ENCODE results near the gene GAS6. TPM values are rescaled to one million over a fixed set of nuclear protein-coding genes. Genes with fewer than 3 reads are reported as not detected.

Gene GAS6
- total RNA-seq, 1 donor from 2014 or later, result 14.8 TPM

DNA sequence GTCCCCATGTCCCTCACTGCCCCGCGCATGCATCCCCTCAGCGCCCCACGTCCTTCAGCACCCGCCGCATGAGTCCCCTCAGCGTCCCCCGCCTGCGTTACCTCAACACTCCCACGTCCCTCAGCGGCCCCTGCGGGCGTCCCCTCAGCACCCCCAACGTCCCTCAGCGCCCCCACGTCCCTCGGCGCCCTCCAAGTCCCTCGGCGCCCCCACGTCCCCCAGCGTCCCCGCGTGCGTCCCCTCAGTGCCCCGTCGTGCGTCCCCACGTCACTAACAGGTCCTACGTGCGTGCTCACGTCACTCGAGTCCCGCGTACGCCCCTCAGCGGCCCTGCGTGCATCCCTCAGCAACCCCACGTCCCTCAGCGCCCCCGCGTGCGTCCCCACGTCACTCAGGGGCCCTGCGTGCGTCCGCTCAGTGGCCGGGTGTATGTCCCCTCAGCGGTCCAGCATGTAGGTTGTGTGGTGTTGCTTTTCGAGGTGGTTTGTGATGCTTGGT, 19.5 kb upstream of the GAS6 start:
- peaks cover 13% of the 10 kb centered on the region for H3K4me1 Mint-ChIP-seq (ENCODE audit: unreplicated experiment)
- H3K9me3 Mint-ChIP-seq (ENCODE audit: unreplicated experiment), result no peaks in the 10 kb centered on the region
- DNase-seq (ENCODE audit: extremely low spot score, unreplicated experiment), result peak; percentile 80
- H3K27ac Mint-ChIP-seq (ENCODE audit: unreplicated experiment), result no peak overlapping the region
- H3K4me3 Mint-ChIP-seq (ENCODE audit: unreplicated experiment), result no peak overlapping the region
- peaks cover 7% of the 10 kb centered on the region for H3K27me3 Mint-ChIP-seq (ENCODE audit: unreplicated experiment)
- no peaks in the 10 kb centered on the region for H3K36me3 Mint-ChIP-seq (ENCODE audit: unreplicated experiment)
- TF ChIP-seq, protein P1, sequence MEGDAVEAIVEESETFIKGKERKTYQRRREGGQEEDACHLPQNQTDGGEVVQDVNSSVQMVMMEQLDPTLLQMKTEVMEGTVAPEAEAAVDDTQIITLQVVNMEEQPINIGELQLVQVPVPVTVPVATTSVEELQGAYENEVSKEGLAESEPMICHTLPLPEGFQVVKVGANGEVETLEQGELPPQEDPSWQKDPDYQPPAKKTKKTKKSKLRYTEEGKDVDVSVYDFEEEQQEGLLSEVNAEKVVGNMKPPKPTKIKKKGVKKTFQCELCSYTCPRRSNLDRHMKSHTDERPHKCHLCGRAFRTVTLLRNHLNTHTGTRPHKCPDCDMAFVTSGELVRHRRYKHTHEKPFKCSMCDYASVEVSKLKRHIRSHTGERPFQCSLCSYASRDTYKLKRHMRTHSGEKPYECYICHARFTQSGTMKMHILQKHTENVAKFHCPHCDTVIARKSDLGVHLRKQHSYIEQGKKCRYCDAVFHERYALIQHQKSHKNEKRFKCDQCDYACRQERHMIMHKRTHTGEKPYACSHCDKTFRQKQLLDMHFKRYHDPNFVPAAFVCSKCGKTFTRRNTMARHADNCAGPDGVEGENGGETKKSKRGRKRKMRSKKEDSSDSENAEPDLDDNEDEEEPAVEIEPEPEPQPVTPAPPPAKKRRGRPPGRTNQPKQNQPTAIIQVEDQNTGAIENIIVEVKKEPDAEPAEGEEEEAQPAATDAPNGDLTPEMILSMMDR (IDR thresholded peaks at IDR 0.05), result no peak

DNA sequence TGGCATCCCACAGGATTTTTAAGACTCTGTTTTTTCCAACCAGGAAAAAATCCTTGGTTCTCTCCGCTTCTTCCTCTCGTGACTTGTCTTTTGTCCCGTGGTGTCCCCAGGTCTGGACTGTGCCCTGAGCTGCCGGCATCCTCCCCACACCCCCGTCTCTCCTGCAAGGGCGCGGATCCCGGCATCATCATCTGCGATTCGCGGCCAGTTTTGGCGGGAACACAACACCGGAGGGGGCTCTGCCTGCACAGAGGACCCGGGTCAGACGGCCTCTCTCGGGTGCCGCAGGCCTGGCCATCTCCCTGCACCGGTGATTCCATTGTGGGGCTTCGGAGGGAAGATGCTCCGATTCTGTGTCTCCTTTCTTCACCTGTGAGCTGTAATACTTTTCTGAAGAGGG, 18.8 kb upstream of the GAS6 start:
- Mint-ChIP-seq H3K9me3 (ENCODE audit: unreplicated experiment) (no peaks in the 10 kb centered on the region), H3K4me3 (ENCODE audit: unreplicated experiment) (no peak overlapping the region), H3K27me3 (ENCODE audit: unreplicated experiment) (peaks cover 7% of the 10 kb centered on the region), H3K27ac (ENCODE audit: unreplicated experiment) (no peak overlapping the region), H3K4me1 (ENCODE audit: unreplicated experiment) (peaks cover 13% of the 10 kb centered on the region), H3K36me3 (ENCODE audit: unreplicated experiment) (no peaks in the 10 kb centered on the region)
- peak; percentile 78 for DNase-seq (ENCODE audit: extremely low spot score, unreplicated experiment)
- TF ChIP-seq, protein P1 (IDR thresholded peaks at IDR 0.05), result no peak

DNA sequence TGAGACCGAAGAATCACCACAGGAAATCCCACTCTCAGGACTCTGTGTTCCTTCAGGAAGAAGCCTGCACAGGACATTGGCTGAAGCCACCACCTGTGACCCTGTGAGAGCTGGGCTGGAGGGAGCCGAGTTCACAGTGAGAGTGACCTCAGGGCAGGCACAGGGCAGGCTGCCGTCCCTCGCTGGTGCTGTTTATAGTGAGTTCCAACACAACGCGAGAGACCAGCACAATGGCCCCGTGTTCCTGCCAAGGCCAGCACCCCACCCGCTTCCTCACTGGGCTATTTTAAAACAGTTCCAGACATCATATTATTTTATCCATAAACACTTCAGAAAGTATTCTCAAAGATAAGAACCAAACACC, 18.4 kb upstream of the GAS6 start:
- no peak overlapping the region for H3K27ac Mint-ChIP-seq (ENCODE audit: unreplicated experiment)

DNA sequence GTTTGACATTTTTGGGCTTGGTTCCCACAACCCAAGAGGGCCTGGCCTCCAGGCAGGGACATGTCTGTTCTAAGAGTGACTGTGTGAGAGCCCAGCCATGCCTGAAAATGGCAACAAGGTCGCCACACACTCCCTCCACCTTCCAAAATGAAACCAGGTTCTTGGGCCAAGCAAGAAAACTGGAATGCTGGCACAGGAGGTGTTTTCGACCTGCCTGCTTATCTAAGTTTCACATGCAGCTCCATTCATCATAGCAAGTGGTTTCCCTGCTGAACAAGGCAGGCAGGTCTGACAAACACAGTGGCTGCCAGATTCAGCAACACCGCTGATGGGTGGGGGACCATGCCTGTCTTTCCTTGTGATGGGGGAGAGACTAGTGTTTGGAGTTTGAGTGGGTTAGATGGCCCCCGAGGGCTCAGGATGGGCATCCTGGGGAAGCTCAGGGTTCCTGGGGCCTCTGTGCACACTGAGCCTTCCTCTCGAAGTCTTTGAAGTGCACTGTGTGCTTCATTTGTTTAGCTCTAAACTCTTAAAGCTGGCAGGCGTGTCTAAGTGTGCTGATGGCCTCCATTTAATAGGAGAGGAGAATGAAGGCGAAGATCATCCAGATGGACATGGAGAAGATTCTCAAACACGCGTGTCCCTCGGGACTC, 17.9 kb upstream of the GAS6 start:
- TF ChIP-seq, protein P1 (IDR thresholded peaks at IDR 0.05), result no peak
- Mint-ChIP-seq H3K27me3 (ENCODE audit: unreplicated experiment) (peaks cover 7% of the 10 kb centered on the region), H3K4me3 (ENCODE audit: unreplicated experiment) (no peak overlapping the region), H3K27ac (ENCODE audit: unreplicated experiment) (no peak overlapping the region), H3K9me3 (ENCODE audit: unreplicated experiment) (no peaks in the 10 kb centered on the region), H3K4me1 (ENCODE audit: unreplicated experiment) (peaks cover 13% of the 10 kb centered on the region), H3K36me3 (ENCODE audit: unreplicated experiment) (no peaks in the 10 kb centered on the region)
- DNase-seq (ENCODE audit: extremely low spot score, unreplicated experiment), result peak; percentile 63

More for the DNA sequence above, 18.4 kb upstream of the GAS6 start:
- Mint-ChIP-seq H3K4me1 (ENCODE audit: unreplicated experiment) (peaks cover 13% of the 10 kb centered on the region), H3K4me3 (ENCODE audit: unreplicated experiment) (no peak overlapping the region), H3K36me3 (ENCODE audit: unreplicated experiment) (no peaks in the 10 kb centered on the region), H3K9me3 (ENCODE audit: unreplicated experiment) (no peaks in the 10 kb centered on the region), H3K27me3 (ENCODE audit: unreplicated experiment) (peaks cover 7% of the 10 kb centered on the region)
- TF ChIP-seq, protein P1 (IDR thresholded peaks at IDR 0.05), result no peak
- peak; percentile 75 for DNase-seq (ENCODE audit: extremely low spot score, unreplicated experiment)

DNA sequence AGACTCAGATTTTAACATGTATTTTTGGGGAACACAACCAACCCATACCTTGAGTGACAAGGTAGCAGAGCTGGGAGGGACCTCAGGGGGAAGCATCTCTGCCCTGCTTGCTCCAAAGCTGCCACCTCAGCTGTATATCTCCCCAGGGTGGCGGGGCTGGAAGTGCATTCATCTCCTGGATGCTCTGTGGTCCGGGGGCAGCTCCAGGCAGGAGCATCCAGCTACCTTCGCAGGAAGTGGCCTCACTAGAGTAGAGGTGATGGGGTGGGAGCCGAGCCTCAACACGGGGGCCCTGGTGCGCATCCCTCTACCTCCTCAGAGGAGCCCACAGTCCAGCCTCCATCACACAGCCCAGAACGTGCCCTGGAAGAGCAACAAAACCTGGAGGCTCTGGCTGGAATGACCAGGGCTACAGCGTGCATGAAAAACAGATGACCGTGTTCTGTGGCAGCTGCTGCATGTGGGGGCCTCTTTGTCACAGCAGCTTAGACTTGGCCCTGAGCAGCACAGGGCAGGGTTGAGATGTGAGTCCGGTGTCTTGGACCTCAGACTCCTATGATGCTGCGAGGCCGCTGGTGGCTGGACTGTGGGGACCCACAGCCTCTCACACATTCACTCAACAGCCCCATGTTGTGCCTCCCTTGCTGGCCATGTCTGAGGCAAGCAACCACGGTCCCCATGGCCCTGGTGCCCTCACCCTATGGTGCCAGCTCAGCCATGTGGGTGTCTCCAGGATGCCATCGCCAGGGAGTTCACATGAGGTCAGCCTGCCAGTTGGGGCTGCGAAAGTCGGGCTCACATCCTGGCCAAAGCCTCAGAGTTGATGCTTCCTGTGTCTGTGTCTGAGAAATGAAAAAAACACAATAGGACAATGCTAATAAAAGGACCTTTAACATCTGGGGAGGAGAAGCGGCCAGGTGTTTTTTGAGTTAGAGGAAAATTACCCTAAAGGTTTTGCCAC, 17.1 kb upstream of the GAS6 start:
- DNase-seq (ENCODE audit: extremely low spot score, unreplicated experiment), result peak; percentile 73
- TF ChIP-seq, protein P1 (IDR thresholded peaks at IDR 0.05), result no peak
- Mint-ChIP-seq H3K27ac (ENCODE audit: unreplicated experiment) (no peak overlapping the region), H3K4me1 (ENCODE audit: unreplicated experiment) (peaks cover 13% of the 10 kb centered on the region), H3K36me3 (ENCODE audit: unreplicated experiment) (no peaks in the 10 kb centered on the region), H3K4me3 (ENCODE audit: unreplicated experiment) (no peak overlapping the region), H3K27me3 (ENCODE audit: unreplicated experiment) (peaks cover under 1% of the 10 kb centered on the region), H3K9me3 (ENCODE audit: unreplicated experiment) (no peaks in the 10 kb centered on the region)
